Measurements from ENCODE around the gene HCK. TPM values are rescaled to one million over a fixed set of nuclear protein-coding genes. Genes with fewer than 3 reads are reported as not detected.

HCK gene
- total RNA-seq, 1 donor from 2014 or later: not detected

GRCh38 chr20:32134026-32134425 lies 82.0 kb downstream of the HCK start:
- no peak overlapping the region for H3K4me3 Mint-ChIP-seq (ENCODE audit: unreplicated experiment)
- no peaks in the 10 kb centered on the region for H3K9me3 Mint-ChIP-seq (ENCODE audit: unreplicated experiment)
- peaks cover 4% of the 10 kb centered on the region for H3K4me1 Mint-ChIP-seq (ENCODE audit: unreplicated experiment)
- H3K27me3 Mint-ChIP-seq (ENCODE audit: unreplicated experiment): no peaks in the 10 kb centered on the region
- TF ChIP-seq CTCF (IDR thresholded peaks at IDR 0.05): no peak
- peaks cover 21% of the 10 kb centered on the region for H3K36me3 Mint-ChIP-seq (ENCODE audit: unreplicated experiment)
- H3K27ac Mint-ChIP-seq (ENCODE audit: unreplicated experiment): no peak overlapping the region
- DNase-seq (ENCODE audit: extremely low spot score, unreplicated experiment): no peak

- Mint-ChIP-seq H3K27ac (ENCODE audit: unreplicated experiment) (no peak overlapping the region), H3K36me3 (ENCODE audit: unreplicated experiment) (peaks cover 31% of the 10 kb centered on the region), H3K27me3 (ENCODE audit: unreplicated experiment) (no peaks in the 10 kb centered on the region), H3K4me1 (ENCODE audit: unreplicated experiment) (no peaks in the 10 kb centered on the region), H3K4me3 (ENCODE audit: unreplicated experiment) (no peak overlapping the region), H3K9me3 (ENCODE audit: unreplicated experiment) (no peaks in the 10 kb centered on the region)
- no peak for TF ChIP-seq CTCF (IDR thresholded peaks at IDR 0.05)
- no peak for DNase-seq (ENCODE audit: extremely low spot score, unreplicated experiment)
Observed at GRCh38 chr20:32135983-32136515, 84.0 kb downstream of the HCK start.

GRCh38 chr20:32138921-32139320 lies 86.9 kb downstream of the HCK start:
- no peak for DNase-seq (ENCODE audit: extremely low spot score, unreplicated experiment)
- Mint-ChIP-seq H3K27ac (ENCODE audit: unreplicated experiment) (no peak overlapping the region), H3K27me3 (ENCODE audit: unreplicated experiment) (no peaks in the 10 kb centered on the region), H3K9me3 (ENCODE audit: unreplicated experiment) (no peaks in the 10 kb centered on the region), H3K36me3 (ENCODE audit: unreplicated experiment) (peaks cover 48% of the 10 kb centered on the region), H3K4me1 (ENCODE audit: unreplicated experiment) (no peaks in the 10 kb centered on the region), H3K4me3 (ENCODE audit: unreplicated experiment) (no peak overlapping the region)
- no peak for TF ChIP-seq CTCF (IDR thresholded peaks at IDR 0.05)

- no peak for TF ChIP-seq CTCF (IDR thresholded peaks at IDR 0.05)
- no peak overlapping the region for H3K4me3 Mint-ChIP-seq (ENCODE audit: unreplicated experiment)
Observed at GRCh38 chr20:32139947-32140346, 87.9 kb downstream of the HCK start.

GRCh38 chr20:32140603-32141002 lies 88.6 kb downstream of the HCK start:
- no peak for DNase-seq (ENCODE audit: extremely low spot score, unreplicated experiment)
- H3K4me1 Mint-ChIP-seq (ENCODE audit: unreplicated experiment): no peaks in the 10 kb centered on the region
- no peaks in the 10 kb centered on the region for H3K9me3 Mint-ChIP-seq (ENCODE audit: unreplicated experiment)
- H3K27ac Mint-ChIP-seq (ENCODE audit: unreplicated experiment): no peak overlapping the region
- H3K4me3 Mint-ChIP-seq (ENCODE audit: unreplicated experiment): no peak overlapping the region
- no peak for TF ChIP-seq CTCF (IDR thresholded peaks at IDR 0.05)
- no peaks in the 10 kb centered on the region for H3K27me3 Mint-ChIP-seq (ENCODE audit: unreplicated experiment)
- peaks cover 51% of the 10 kb centered on the region for H3K36me3 Mint-ChIP-seq (ENCODE audit: unreplicated experiment)

More at GRCh38 chr20:32139947-32140346, 87.9 kb downstream of the HCK start:
- Mint-ChIP-seq H3K9me3 (ENCODE audit: unreplicated experiment) (no peaks in the 10 kb centered on the region), H3K4me1 (ENCODE audit: unreplicated experiment) (no peaks in the 10 kb centered on the region), H3K27me3 (ENCODE audit: unreplicated experiment) (no peaks in the 10 kb centered on the region), H3K36me3 (ENCODE audit: unreplicated experiment) (peaks cover 50% of the 10 kb centered on the region), H3K27ac (ENCODE audit: unreplicated experiment) (no peak overlapping the region)
- DNase-seq (ENCODE audit: extremely low spot score, unreplicated experiment): no peak
